Smooth muscle cell (in vitro differentiated cells): ENCODE results near the gene CYP46A1. TPM values are rescaled to one million over a fixed set of nuclear protein-coding genes. Genes with fewer than 3 reads are reported as not detected.

Source experiments
- DNase-seq: peaks from one replicate; lab custom pipeline; 2025; ENCODE audit not compliant: unreplicated experiment; lab: John Stamatoyannopoulos, UW
- H2AFZ ChIP-seq: fragments of 200-600 bp; sonication (generic); 2 replicates; pipeline ENCODE4 v1.6.0; 2016; ENCODE audit warnings: antibody characterized with exemption, low read depth, mild to moderate bottlenecking
- H3F3A ChIP-seq: fragments of 200-600 bp; sonication (generic); 2 replicates; pipeline ENCODE4 v1.6.0; 2017; ENCODE audit warnings: antibody characterized with exemption, low read depth
- H3K27ac ChIP-seq: fragments of 200-600 bp; sonication (generic); 2 replicates; pipeline ENCODE4 v1.5.1; 2016; ENCODE audit warnings: low read depth, mild to moderate bottlenecking
- H3K27me3 ChIP-seq: fragments of 200-600 bp; sonication (generic); 2 replicates; pipeline ENCODE4 v1.6.1; 2016; ENCODE audit warnings: low read depth, mild to moderate bottlenecking
- H3K36me3 ChIP-seq: fragments of 200-600 bp; sonication (generic); 2 replicates; pipeline ENCODE4 v1.5.1; 2016; ENCODE audit warnings: low read depth
- H3K4me1 ChIP-seq: fragments of 200-600 bp; sonication (generic); 2 replicates; pipeline ENCODE4 v1.5.1; 2016; ENCODE audit warnings: low read depth
- H3K4me2 ChIP-seq: fragments of 200-600 bp; sonication (generic); 2 replicates; pipeline ENCODE4 v1.6.0; 2016; ENCODE audit warnings: mild to moderate bottlenecking
- H3K4me3 ChIP-seq: fragments of 200-600 bp; sonication (generic); 2 replicates; pipeline ENCODE4 v1.5.1; 2016; ENCODE audit warnings: mild to moderate bottlenecking
- H3K79me2 ChIP-seq: fragments of 200-600 bp; sonication (generic); 2 replicates; pipeline ENCODE4 v1.6.0; 2016; ENCODE audit warnings: low read depth, mild to moderate bottlenecking
- H3K9ac ChIP-seq: fragments of 200-600 bp; sonication (generic); 2 replicates; pipeline ENCODE4 v1.6.0; 2016; ENCODE audit warnings: low read depth
- H3K9me3 ChIP-seq: fragments of 200-600 bp; sonication (generic); replicated peaks from 2 replicates; pipeline ENCODE4 v1.5.1; 2016; ENCODE audit warnings: low read depth
- H4K20me1 ChIP-seq: fragments of 200-600 bp; sonication (generic); 2 replicates; pipeline ENCODE4 v1.6.0; 2016; ENCODE audit warnings: low read depth
- CTCF ChIP-seq: fragments of 200-600 bp; sonication (generic); IDR thresholded peaks from 2 replicates; pipeline ENCODE4 v1.5.1; 2017; ENCODE audit warnings: borderline replicate concordance, mild to moderate bottlenecking, antibody characterized with exemption; ENCODE audit not compliant: insufficient read depth, poor library complexity, severe bottlenecking
- WGBS: methylation state at CpG from one replicate; pipeline ENCODE4 v1.1.7; 2016; ENCODE audit warnings: low lambda C conversion rate; 5-methylcytosine and 5-hydroxymethylcytosine counted together
- polyA plus RNA-seq: library from polyadenylated mRNA; unstranded; fragments of >200 nt; fragmentation: Nextera tagmentation; extraction: Ambion mirVana; gene quantifications from 2 replicates; pipeline ENCODE4 v1.2.1, GENCODE V29; 2016
- total RNA-seq: library from RNA; depleted of rRNA; stranded (reverse); fragments of >200 nt; gene quantifications from 2 replicates; pipeline ENCODE4 v1.2.3, GENCODE V29; 2014

CYP46A1 gene
- total and polyA plus RNA-seq, 2 experiments from 2014 or later, result 0.63 to 1.0 TPM

- H3K9ac ChIP-seq, result no peak overlapping the region
- 82% methylated on average over 22 of the region's 27 CpGs for WGBS
- no peak overlapping the region for H3K27ac ChIP-seq
- no peaks in the 10 kb centered on the region for H3K36me3 ChIP-seq
- no peaks in the 10 kb centered on the region for H3K9me3 ChIP-seq
- no peaks in the 10 kb centered on the region for H4K20me1 ChIP-seq
- no peak for TF ChIP-seq CTCF
- H3K4me3 ChIP-seq, result no peak overlapping the region
- no peak overlapping the region for H3K4me2 ChIP-seq
- peaks cover 15% of the 10 kb centered on the region for H3F3A ChIP-seq
- no peak overlapping the region for H2AFZ ChIP-seq
- peaks cover 54% of the 10 kb centered on the region for H3K4me1 ChIP-seq
- no peak for DNase-seq
- H3K79me2 ChIP-seq, result no peaks in the 10 kb centered on the region
- H3K27me3 ChIP-seq, result no peaks in the 10 kb centered on the region
Observed at GRCh38 chr14:99668307-99669295, 15.5 kb upstream of the CYP46A1 start.

GRCh38 chr14:99670361-99671234 is 13.5 kb upstream of the CYP46A1 start:
- DNase-seq, result no peak
- TF ChIP-seq CTCF, result no peak
- Histone ChIP-seq H3K36me3 (no peaks in the 10 kb centered on the region), H2AFZ (peak overlapping the region; percentile 14), H3F3A (peaks cover 6% of the 10 kb centered on the region), H3K9me3 (no peaks in the 10 kb centered on the region), H3K4me1 (peaks cover 38% of the 10 kb centered on the region), H3K4me2 (peak overlapping the region; percentile 33), H3K4me3 (no peak overlapping the region), H3K27me3 (no peaks in the 10 kb centered on the region), H3K27ac (peak overlapping the region; percentile 23), H3K9ac (peak overlapping the region; percentile 16), H4K20me1 (no peaks in the 10 kb centered on the region), H3K79me2 (no peaks in the 10 kb centered on the region)
- WGBS, result 65% methylated on average over 14 of the region's 14 CpGs

GRCh38 chr14:99671235-99672224 is 12.6 kb upstream of the CYP46A1 start:
- Histone ChIP-seq H3K9ac (no peak overlapping the region), H3K79me2 (no peaks in the 10 kb centered on the region), H3K4me1 (peaks cover 38% of the 10 kb centered on the region), H3K27me3 (no peaks in the 10 kb centered on the region), H2AFZ (peak overlapping the region; percentile 14), H3F3A (peaks cover 6% of the 10 kb centered on the region), H4K20me1 (no peaks in the 10 kb centered on the region), H3K36me3 (no peaks in the 10 kb centered on the region), H3K4me2 (peak overlapping the region; percentile 33), H3K27ac (peak overlapping the region; percentile 23), H3K9me3 (no peaks in the 10 kb centered on the region), H3K4me3 (no peak overlapping the region)
- 47% methylated on average over 20 of the region's 20 CpGs for WGBS
- no peak for DNase-seq
- TF ChIP-seq CTCF, result no peak
